Colonic mucosa (tissue), 4 donors: Measurements from ENCODE around the gene LRRC8B. TPM values are rescaled to one million over a fixed set of nuclear protein-coding genes. Genes with fewer than 3 reads are reported as not detected.
"Not testable (repeated sequence)": the region's sequence is repeated elsewhere in the genome, so short reads cannot be mapped to it uniquely, and the experiment has no call there.

Experiments used
- DNase-seq: peaks from one replicate; pipeline ENCODE4 v3.0.0-alpha.2; 2020
- H3K27ac ChIP-seq: fragments of 200-600 bp; one replicate; pipeline ENCODE4 v1.8.0; 2021
- H3K27me3 ChIP-seq: fragments of 200-600 bp; one replicate; pipeline ENCODE4 v1.8.0; 2021
- H3K36me3 ChIP-seq: fragments of 200-600 bp; one replicate; pipeline ENCODE4 v1.8.0; 2021
- H3K4me1 ChIP-seq: fragments of 200-600 bp; one replicate; pipeline ENCODE4 v1.8.0; 2021; ENCODE audit warnings: mild to moderate bottlenecking
- H3K4me3 ChIP-seq: fragments of 200-600 bp; one replicate; pipeline ENCODE4 v1.8.0; 2021
- H3K9ac ChIP-seq, 2 donors: one replicate each; pipeline ENCODE4 v1.7.0; 2013; ENCODE audit warnings: control low read depth in 2 of 2, low read depth in 2 of 2, low read length in 2 of 2
- H3K9me3 ChIP-seq: fragments of 200-600 bp; one replicate; pipeline ENCODE4 v1.8.0; 2021
- CTCF ChIP-seq: fragments of 200-600 bp; IDR thresholded peaks from one replicate; pipeline ENCODE4 v1.8.0; 2022; ENCODE audit warnings: antibody characterized with exemption, mild to moderate bottlenecking
- intact Hi-C: fragments of 100-400 bp; cut with DNase I; formaldehyde crosslinking; loops from one replicate; pipeline ENCODE4 v1.14.1; 2022
- total RNA-seq, 2 donors: library from RNA; stranded (reverse); fragmentation: NEBNext Ultra II Directional in 1 of 2; extraction: Animal tissue kit (Norgen Biotek cat#: 25700) in 1 of 2; gene quantifications; one replicate each; pipeline ENCODE4 v1.2.1, GENCODE V29; 2021
- donor health status: healthy.
- donor health status: DM: no; HTN: no; CAD: no.
- donor health status: DM: no; HTN: no; CAD: no.

LRRC8B gene
- total RNA-seq, 2 donors from 2014 or later: 14.4 to 15.0 TPM

- Histone ChIP-seq H3K36me3 (no peaks in the 10 kb centered on the region), H3K4me3 (no peak overlapping the region), H3K27ac (no peak overlapping the region), H3K27me3 (no peaks in the 10 kb centered on the region), H3K4me1 (no peaks in the 10 kb centered on the region), H3K9me3 (no peaks in the 10 kb centered on the region), H3K9ac (no peak overlapping the region)
- TF ChIP-seq CTCF: no peak
- no peak for DNase-seq
- intact Hi-C loops: no loop called here
Measured at GRCh38 chr1:89584781-89585180, 60.2 kb downstream of the LRRC8B start.

- no peaks in the 10 kb centered on the region for H3K36me3 ChIP-seq
- no peak overlapping the region for H3K27ac ChIP-seq
- no peak overlapping the region for H3K4me3 ChIP-seq
- H3K27me3 ChIP-seq: no peaks in the 10 kb centered on the region
- intact Hi-C loops: no loop called here
- H3K9me3 ChIP-seq: no peaks in the 10 kb centered on the region
- H3K4me1 ChIP-seq: no peaks in the 10 kb centered on the region
- TF ChIP-seq CTCF: no peak
- H3K9ac ChIP-seq: no peak overlapping the region
- no peak for DNase-seq
Measured at GRCh38 chr1:89587729-89588161, 63.1 kb downstream of the LRRC8B start.

- H3K4me1 ChIP-seq: no peaks in the 10 kb centered on the region
- H3K36me3 ChIP-seq: no peaks in the 10 kb centered on the region
- no peaks in the 10 kb centered on the region for H3K9me3 ChIP-seq
- DNase-seq: no peak
- intact Hi-C loops: no loop called here
- H3K9ac ChIP-seq: no peak overlapping the region
- no peaks in the 10 kb centered on the region for H3K27me3 ChIP-seq
- no peak for TF ChIP-seq CTCF
- H3K4me3 ChIP-seq: no peak overlapping the region
- H3K27ac ChIP-seq: no peak overlapping the region
Measured at GRCh38 chr1:89588480-89588879, 63.9 kb downstream of the LRRC8B start.

- Histone ChIP-seq H3K27me3 (no peaks in the 10 kb centered on the region), H3K9ac (no peak overlapping the region), H3K9me3 (no peaks in the 10 kb centered on the region), H3K4me1 (no peaks in the 10 kb centered on the region), H3K36me3 (no peaks in the 10 kb centered on the region), H3K4me3 (no peak overlapping the region), H3K27ac (no peak overlapping the region)
- DNase-seq: no peak
- intact Hi-C loops: no loop called here
- no peak for TF ChIP-seq CTCF
Measured at GRCh38 chr1:89589515-89589914, 64.9 kb downstream of the LRRC8B start.

GRCh38 chr1:89590341-89591080 lies 65.9 kb downstream of the LRRC8B start:
- Histone ChIP-seq H3K27ac (no peak overlapping the region), H3K9me3 (no peaks in the 10 kb centered on the region), H3K36me3 (no peaks in the 10 kb centered on the region), H3K9ac (no peak overlapping the region), H3K27me3 (no peaks in the 10 kb centered on the region), H3K4me1 (no peaks in the 10 kb centered on the region), H3K4me3 (no peak overlapping the region)
- intact Hi-C loops: loop anchor here (10.0 kb wide), 1 partner anchor 174 kb away; no protein-coding TSS in a partner anchor
- DNase-seq: no peak
- no peak for TF ChIP-seq CTCF

- H3K9ac ChIP-seq, H3K27me3 ChIP-seq, H3K36me3 ChIP-seq, H3K27ac ChIP-seq, H3K4me3 ChIP-seq, H3K9me3 ChIP-seq, DNase-seq, H3K4me1 ChIP-seq: not testable (repeated sequence)
- intact Hi-C loops: loop anchor here (10.0 kb wide), 1 partner anchor 172 kb away; no protein-coding TSS in a partner anchor
Measured at GRCh38 chr1:89592861-89593302, 68.3 kb downstream of the LRRC8B start.
